ENCODE data around the gene RBFOX2. TPM values are rescaled to one million over a fixed set of nuclear protein-coding genes. Genes with fewer than 3 reads are reported as not detected.

The RBFOX2 gene
- total RNA-seq, 1 experiment from 2014 or later = 91.1 TPM

DNA sequence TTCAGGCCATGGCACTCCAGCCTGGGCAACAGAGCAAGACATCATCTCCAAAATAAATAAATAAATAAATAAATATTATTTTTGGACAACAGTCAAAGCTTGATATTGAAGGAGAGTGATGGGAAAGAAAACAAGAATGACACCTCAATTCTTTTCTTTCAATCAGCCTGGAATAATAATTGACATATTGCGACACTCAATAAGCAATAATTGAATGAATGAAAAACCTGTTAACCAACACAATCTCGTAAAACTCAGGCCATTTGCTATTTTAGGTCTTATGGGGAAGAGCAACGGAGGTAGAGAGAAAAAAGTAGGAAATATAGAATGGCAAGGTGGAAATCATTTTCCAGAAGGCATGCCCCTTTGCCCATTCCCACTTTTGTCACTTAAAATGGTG, 10.5 kb upstream of the RBFOX2 start:
- ChIA-PET POLR2A (interaction anchor here (0.6 kb wide), 1 partner anchor 16 kb away, joined by 3 read pairs; no protein-coding TSS in a partner anchor), CTCF (no interaction called here)
- Mint-ChIP-seq H3K4me3 (ENCODE audit: unreplicated experiment) (no peak overlapping the region), H3K9me3 (ENCODE audit: unreplicated experiment) (no peaks in the 10 kb centered on the region), H3K27ac (ENCODE audit: unreplicated experiment) (no peak overlapping the region), H3K4me1 (ENCODE audit: low read depth, unreplicated experiment) (no peaks in the 10 kb centered on the region), H3K36me3 (ENCODE audit: insufficient read depth, unreplicated experiment) (no peaks in the 10 kb centered on the region), H3K27me3 (ENCODE audit: insufficient read depth, unreplicated experiment) (no peaks in the 10 kb centered on the region)
- no peak overlapping the region for H3K4me3 ChIP-seq (ENCODE audit: low read depth, low read length)
- no peaks in the 10 kb centered on the region for H3K9me3 ChIP-seq
- intact Hi-C loops (cut with micrococcal nuclease; ENCODE audit: unreplicated experiment) = no loop called here
- no peaks in the 10 kb centered on the region for H3K36me3 ChIP-seq (ENCODE audit: control insufficient read depth, insufficient read depth, low read length)
- TF ChIP-seq, protein P1, sequence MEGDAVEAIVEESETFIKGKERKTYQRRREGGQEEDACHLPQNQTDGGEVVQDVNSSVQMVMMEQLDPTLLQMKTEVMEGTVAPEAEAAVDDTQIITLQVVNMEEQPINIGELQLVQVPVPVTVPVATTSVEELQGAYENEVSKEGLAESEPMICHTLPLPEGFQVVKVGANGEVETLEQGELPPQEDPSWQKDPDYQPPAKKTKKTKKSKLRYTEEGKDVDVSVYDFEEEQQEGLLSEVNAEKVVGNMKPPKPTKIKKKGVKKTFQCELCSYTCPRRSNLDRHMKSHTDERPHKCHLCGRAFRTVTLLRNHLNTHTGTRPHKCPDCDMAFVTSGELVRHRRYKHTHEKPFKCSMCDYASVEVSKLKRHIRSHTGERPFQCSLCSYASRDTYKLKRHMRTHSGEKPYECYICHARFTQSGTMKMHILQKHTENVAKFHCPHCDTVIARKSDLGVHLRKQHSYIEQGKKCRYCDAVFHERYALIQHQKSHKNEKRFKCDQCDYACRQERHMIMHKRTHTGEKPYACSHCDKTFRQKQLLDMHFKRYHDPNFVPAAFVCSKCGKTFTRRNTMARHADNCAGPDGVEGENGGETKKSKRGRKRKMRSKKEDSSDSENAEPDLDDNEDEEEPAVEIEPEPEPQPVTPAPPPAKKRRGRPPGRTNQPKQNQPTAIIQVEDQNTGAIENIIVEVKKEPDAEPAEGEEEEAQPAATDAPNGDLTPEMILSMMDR (IDR thresholded peaks at IDR 0.05; ENCODE audit: insufficient read depth in 1 of 2, low read depth in 1 of 2, low read length in 1 of 2, severe bottlenecking in 1 of 2, unreplicated experiment in 1 of 2) = no peak
- no TSS peak for BruUV-seq (replicated peaks)
- H3K4me1 ChIP-seq = peaks cover 12% of the 10 kb centered on the region; the same call in 1 of the 2 replicates
- no peak for DNase-seq
- H3K27me3 ChIP-seq (replicated peaks; ENCODE audit: control insufficient read depth, insufficient read depth, low read length) = no peaks in the 10 kb centered on the region

DNA sequence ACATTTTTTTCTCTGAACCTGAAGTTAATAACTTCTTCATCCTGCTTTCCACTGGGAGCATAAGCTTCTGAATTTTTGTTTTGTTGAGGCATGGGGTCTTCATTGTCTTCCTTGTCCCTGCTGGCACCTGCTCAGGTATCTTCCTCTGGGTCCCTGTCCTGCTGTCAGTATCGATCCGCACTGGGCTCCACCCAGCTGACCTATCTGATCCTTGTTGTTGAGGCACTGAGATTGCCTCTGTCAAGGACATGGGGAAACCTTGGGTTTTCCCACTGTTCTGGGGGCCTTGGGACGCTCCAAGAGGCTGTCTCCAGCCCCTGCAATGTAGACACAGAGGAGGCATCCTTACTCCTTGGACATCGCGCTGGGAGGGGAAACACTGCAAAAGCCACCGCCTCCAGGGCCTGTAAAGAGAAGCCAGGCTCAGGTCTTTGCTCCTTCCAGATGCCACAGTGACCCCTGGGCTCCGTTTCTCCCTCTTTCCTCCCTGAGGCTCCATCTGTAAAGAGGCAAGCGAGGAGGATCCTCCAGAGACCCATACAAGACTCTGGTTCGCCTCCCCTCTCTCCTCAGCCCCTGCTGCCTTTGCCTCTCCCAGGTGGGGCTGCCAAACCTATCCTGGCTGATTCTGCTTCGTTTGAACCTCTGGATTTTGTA, 8.6 kb upstream of the RBFOX2 start:
- no peaks in the 10 kb centered on the region for H3K27me3 ChIP-seq (replicated peaks; ENCODE audit: control insufficient read depth, insufficient read depth, low read length)
- Mint-ChIP-seq H3K27ac (ENCODE audit: unreplicated experiment) (no peak overlapping the region), H3K27me3 (ENCODE audit: insufficient read depth, unreplicated experiment) (no peaks in the 10 kb centered on the region), H3K4me3 (ENCODE audit: unreplicated experiment) (no peak overlapping the region), H3K9me3 (ENCODE audit: unreplicated experiment) (no peaks in the 10 kb centered on the region), H3K36me3 (ENCODE audit: insufficient read depth, unreplicated experiment) (no peaks in the 10 kb centered on the region), H3K4me1 (ENCODE audit: low read depth, unreplicated experiment) (no peaks in the 10 kb centered on the region)
- peaks cover 12% of the 10 kb centered on the region; the same call in 1 of the 2 replicates for H3K4me1 ChIP-seq
- CTCF ChIA-PET = no interaction called here
- TF ChIP-seq, protein P1 (IDR thresholded peaks at IDR 0.05; ENCODE audit: insufficient read depth in 1 of 2, low read depth in 1 of 2, low read length in 1 of 2, severe bottlenecking in 1 of 2, unreplicated experiment in 1 of 2) = no peak
- BruUV-seq (replicated peaks) = no TSS peak
- POLR2A ChIA-PET = no interaction called here
- DNase-seq = no peak
- intact Hi-C loops (cut with micrococcal nuclease; ENCODE audit: unreplicated experiment) = no loop called here
- no peaks in the 10 kb centered on the region for H3K9me3 ChIP-seq
- H3K4me3 ChIP-seq (ENCODE audit: low read depth, low read length) = no peak overlapping the region
- no peaks in the 10 kb centered on the region for H3K36me3 ChIP-seq (ENCODE audit: control insufficient read depth, insufficient read depth, low read length)

DNA sequence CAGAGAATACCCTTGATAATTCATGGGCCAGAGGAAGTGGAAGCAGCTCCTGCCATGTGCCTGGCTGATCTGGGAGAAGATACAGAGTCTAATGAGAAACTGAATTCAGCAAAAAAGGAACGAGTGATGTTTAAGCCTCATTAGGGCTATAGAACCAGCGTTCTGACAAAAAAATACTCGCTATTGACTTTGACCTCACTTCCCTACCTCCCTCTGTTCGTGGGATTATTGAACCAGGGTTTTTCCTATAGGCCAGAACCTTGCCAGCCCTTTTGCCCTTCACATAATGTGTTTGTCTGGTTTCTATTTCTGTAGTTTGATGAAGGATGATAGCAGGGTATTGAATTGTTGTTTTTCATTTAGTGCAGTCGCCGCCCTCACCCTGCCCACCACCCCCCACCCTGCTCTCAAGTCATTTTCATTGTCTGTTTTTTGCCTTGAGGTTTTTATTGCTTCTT, 7.6 kb upstream of the RBFOX2 start:
- Histone ChIP-seq H3K36me3 (ENCODE audit: control insufficient read depth, insufficient read depth, low read length) (no peaks in the 10 kb centered on the region), H3K9me3 (no peaks in the 10 kb centered on the region), H3K27me3 (replicated peaks; ENCODE audit: control insufficient read depth, insufficient read depth, low read length) (no peaks in the 10 kb centered on the region), H3K4me3 (ENCODE audit: low read depth, low read length) (no peak overlapping the region), H3K4me1 (peaks cover 12% of the 10 kb centered on the region; the same call in 1 of the 2 replicates)
- no peaks in the 10 kb centered on the region for H3K27me3 Mint-ChIP-seq (ENCODE audit: insufficient read depth, unreplicated experiment)
- no peak for DNase-seq
- POLR2A ChIA-PET = no interaction called here
- no peak overlapping the region for H3K27ac Mint-ChIP-seq (ENCODE audit: unreplicated experiment)
- H3K4me1 Mint-ChIP-seq (ENCODE audit: low read depth, unreplicated experiment) = peaks cover 7% of the 10 kb centered on the region
- no peaks in the 10 kb centered on the region for H3K36me3 Mint-ChIP-seq (ENCODE audit: insufficient read depth, unreplicated experiment)
- TF ChIP-seq, protein P1 (IDR thresholded peaks at IDR 0.05; ENCODE audit: insufficient read depth in 1 of 2, low read depth in 1 of 2, low read length in 1 of 2, severe bottlenecking in 1 of 2, unreplicated experiment in 1 of 2) = no peak
- no TSS peak for BruUV-seq (replicated peaks)
- no peak overlapping the region for H3K4me3 Mint-ChIP-seq (ENCODE audit: unreplicated experiment)
- intact Hi-C loops (cut with micrococcal nuclease; ENCODE audit: unreplicated experiment) = no loop called here
- no peaks in the 10 kb centered on the region for H3K9me3 Mint-ChIP-seq (ENCODE audit: unreplicated experiment)
- CTCF ChIA-PET = interaction anchor here (0.9 kb wide), 1 partner anchor 29 kb away, joined by 3 read pairs; no protein-coding TSS in a partner anchor

Measured in Caco-2 (cell line).